CD4-positive, alpha-beta T cell treated with Interleukin-2 at 100 ng/mL for 4 hours (primary cell): ENCODE results near the gene PLK1.

ENCODE experiments used
- DNase-seq: peaks from one replicate; pipeline ENCODE4 v3.0.0-alpha.2; 2020; ENCODE audit warnings: low spot score

Gene PLK1

GRCh38 chr16:23679986-23680336 is 1.3 kb downstream of the PLK1 start:
- no peak for DNase-seq

GRCh38 chr16:23682181-23682580 is 3.5 kb downstream of the PLK1 start:
- no peak for DNase-seq

- DNase-seq = no peak
These were observed 4.8 kb downstream of the PLK1 start for GRCh38 chr16:23683487-23683886.

DNA sequence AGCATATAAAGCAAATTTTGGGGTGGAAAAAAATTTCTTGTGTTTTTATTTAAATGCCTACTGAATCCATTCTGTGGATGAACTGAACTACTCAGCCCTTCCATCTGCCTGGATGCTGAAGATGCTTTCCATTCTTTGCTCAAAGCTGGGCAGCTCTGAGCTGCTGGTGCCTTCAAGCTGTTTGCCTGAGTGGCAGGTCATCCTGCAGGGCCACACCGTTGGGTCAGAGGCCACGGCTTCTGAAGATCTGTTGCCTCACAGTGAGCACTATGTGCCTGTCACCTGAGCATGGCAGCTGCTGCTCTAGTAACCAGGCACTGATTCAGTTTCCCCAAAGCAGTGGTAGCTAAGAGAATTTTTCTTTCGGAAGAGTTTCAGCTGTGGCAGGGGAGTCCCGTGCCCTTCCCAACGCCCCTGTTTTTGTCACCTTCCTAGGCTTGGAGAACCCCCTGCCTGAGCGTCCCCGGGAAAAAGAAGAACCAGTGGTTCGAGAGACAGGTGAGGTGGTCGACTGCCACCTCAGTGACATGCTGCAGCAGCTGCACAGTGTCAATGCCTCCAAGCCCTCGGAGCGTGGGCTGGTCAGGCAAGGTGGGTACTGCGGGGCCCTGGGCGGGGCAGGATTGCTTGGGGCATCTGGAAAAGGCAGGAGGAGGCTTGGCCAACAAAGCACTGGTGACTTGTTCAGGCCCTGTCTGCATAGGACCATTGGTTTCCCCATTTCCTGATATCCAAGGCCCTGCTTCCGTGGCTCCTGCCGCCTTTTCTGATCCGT is 8.5 kb downstream of the PLK1 start:
- DNase-seq = no peak

DNA sequence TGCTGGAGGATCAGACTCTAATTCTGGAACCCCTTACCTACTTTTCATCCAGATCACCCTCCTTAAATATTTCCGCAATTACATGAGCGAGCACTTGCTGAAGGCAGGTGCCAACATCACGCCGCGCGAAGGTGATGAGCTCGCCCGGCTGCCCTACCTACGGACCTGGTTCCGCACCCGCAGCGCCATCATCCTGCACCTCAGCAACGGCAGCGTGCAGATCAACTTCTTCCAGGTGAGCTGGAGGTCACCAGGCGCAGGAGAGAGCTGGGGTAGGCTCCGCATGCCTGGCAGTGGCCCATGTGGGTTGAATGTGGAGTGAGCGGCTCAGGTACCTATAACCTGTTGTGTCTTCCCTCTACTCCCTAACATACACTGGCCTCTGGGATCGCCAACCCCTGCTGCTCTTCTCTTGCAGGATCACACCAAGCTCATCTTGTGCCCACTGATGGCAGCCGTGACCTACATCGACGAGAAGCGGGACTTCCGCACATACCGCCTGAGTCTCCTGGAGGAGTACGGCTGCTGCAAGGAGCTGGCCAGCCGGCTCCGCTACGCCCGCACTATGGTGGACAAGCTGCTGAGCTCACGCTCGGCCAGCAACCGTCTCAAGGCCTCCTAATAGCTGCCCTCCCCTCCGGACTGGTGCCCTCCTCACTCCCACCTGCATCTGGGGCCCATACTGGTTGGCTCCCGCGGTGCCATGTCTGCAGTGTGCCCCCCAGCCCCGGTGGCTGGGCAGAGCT is 10.9 kb downstream of the PLK1 start:
- no peak for DNase-seq

GRCh38 chr16:23690771-23691482 is 12.2 kb downstream of the PLK1 start:
- DNase-seq = no peak

DNA sequence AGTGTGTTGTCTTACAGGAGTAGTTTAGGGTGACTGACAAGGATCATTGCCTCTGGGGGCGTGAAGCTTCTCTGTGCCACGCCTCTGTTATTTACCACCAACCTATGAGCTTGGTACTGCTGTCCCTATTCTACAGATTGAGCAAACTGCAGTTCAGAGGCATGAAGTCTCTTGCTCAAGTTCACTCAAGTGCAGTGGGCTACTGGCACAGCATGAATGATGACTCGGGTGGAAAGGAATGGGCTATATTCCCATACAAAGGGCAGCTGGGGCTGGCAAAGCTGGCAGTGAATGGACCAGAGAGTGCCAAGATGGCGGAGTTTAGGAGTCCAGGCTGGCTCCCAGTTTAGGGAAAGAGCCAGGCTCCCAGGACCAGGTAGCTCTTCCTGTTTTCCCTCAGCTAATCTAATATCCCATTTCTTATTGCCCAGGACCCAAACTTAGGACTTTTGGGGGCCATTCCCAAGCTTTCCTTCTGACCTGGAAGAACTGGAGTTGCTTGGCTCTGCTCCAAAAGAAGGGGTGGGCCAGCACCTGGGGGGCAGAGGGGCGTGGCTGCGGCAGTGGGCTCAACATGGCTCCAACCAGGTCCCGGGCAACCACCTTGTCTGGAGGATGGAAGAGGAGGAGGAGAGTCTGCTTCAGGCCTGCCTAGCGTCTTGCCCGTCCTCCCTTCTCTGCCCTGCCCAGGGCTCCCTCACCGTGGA is 12.9 kb downstream of the PLK1 start:
- no peak for DNase-seq

DNA sequence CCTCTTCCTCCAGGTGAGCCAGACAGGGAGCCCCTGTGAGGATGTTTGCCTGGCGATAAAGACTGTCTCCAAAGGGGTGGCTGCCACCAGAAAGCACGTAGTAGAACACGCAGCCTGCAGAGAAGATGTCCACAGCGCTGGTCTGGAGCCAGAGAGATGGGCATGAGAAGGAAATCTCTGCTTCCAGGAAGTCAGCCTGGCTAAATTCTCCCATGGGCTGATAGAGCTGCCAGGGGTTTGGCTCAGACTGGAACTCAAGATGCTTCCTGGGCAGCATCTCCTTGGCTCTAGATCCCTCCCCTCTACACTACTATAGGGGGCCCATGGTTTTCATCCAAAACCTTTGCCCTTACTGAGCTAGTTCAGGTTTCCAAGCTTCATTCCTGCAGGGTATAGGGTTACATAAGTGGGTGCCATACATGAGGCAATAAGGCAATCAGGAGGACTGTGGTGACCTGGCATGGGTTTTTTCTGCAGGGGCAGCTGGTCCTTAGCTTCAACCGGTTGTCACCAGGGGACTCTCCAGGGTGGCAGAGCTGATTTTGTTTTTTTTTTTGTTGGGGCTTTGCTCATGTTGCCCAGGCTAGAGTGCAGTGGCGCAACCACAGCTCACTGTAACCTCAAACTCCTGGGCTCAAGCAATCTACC is 13.6 kb downstream of the PLK1 start:
- no peak for DNase-seq

GRCh38 chr16:23694265-23694643 is 15.6 kb downstream of the PLK1 start:
- DNase-seq = no peak

- no peak for DNase-seq
These were observed 16.1 kb downstream of the PLK1 start for GRCh38 chr16:23694644-23695373.

GRCh38 chr16:23695756-23696155 is 17.1 kb downstream of the PLK1 start:
- DNase-seq = no peak

GRCh38 chr16:23699100-23699499 is 20.4 kb downstream of the PLK1 start:
- DNase-seq = peak; percentile 11

GRCh38 chr16:23700093-23700492 is 21.4 kb downstream of the PLK1 start:
- DNase-seq = no peak

GRCh38 chr16:23700509-23700908 is 21.8 kb downstream of the PLK1 start:
- no peak for DNase-seq

- no peak for DNase-seq
These were observed 22.4 kb downstream of the PLK1 start for GRCh38 chr16:23701045-23701444.

GRCh38 chr16:23702951-23703350 is 24.3 kb downstream of the PLK1 start:
- no peak for DNase-seq

- no peak for DNase-seq
These were observed 26.3 kb downstream of the PLK1 start for GRCh38 chr16:23704772-23705516.

GRCh38 chr16:23705517-23705902 is 26.8 kb downstream of the PLK1 start:
- DNase-seq = no peak

- DNase-seq = no peak
These were observed 27.8 kb downstream of the PLK1 start for GRCh38 chr16:23706439-23706838.

- DNase-seq = no peak
These were observed 30.8 kb downstream of the PLK1 start for GRCh38 chr16:23709536-23709935.

GRCh38 chr16:23710008-23710407 is 31.3 kb downstream of the PLK1 start:
- DNase-seq = no peak
